A673 (cell line): ENCODE data around the gene SUPT6H. TPM values are rescaled to one million over a fixed set of nuclear protein-coding genes. Genes with fewer than 3 reads are reported as not detected.
A peak's percentile ranks its signal among the peaks of the same experiment; 100 is the strongest.
"Not testable (repeated sequence)": the region's sequence is repeated elsewhere in the genome, so short reads cannot be mapped to it uniquely, and the experiment has no call there.

Experiments used
- BruUV-seq: library from RNA; stranded (reverse); fragments of 400-500 nt; replicated peaks from 2 replicates; lab custom pipeline; 2021; lab: Mats Ljungman, UMichigan
- CTCF ChIA-PET: fragments of 300-600 bp; sonication (Branson Sonifier 250); formaldehyde crosslinking; loops from one replicate; lab custom pipeline; 2022; ENCODE audit warnings: antibody characterized with exemption; lab: Charles Lee
- POLR2A ChIA-PET: fragments of 300-600 bp; sonication (Branson Sonifier 250); formaldehyde crosslinking; loops from one replicate; lab custom pipeline; 2022; ENCODE audit warnings: antibody characterized with exemption; ENCODE audit not compliant: low non-redundant PET; lab: Charles Lee
- DNase-seq: peaks from one replicate; pipeline ENCODE4 v3.0.0-alpha.2; 2015; ENCODE audit warnings: low spot score
- H3K27ac ChIP-seq: fragments of 200-600 bp; sonication (generic); 2 replicates; pipeline ENCODE4 v1.5.1; 2016; ENCODE audit warnings: mixed run types, low read depth, mild to moderate bottlenecking, mixed read lengths, antibody characterized with exemption, low read length; ENCODE audit not compliant: poor library complexity, severe bottlenecking
- H3K27me3 ChIP-seq: fragments of 200-600 bp; sonication (generic); replicated peaks from 2 replicates; pipeline ENCODE4 v1.6.1; 2017; ENCODE audit warnings: mixed run types, low read depth, mild to moderate bottlenecking, mixed read lengths, antibody characterized with exemption, low read length; ENCODE audit not compliant: insufficient read depth, poor library complexity
- H3K36me3 ChIP-seq: fragments of 200-600 bp; sonication (generic); 2 replicates; pipeline ENCODE4 v1.6.1; 2016; ENCODE audit warnings: mixed run types, mild to moderate bottlenecking, mixed read lengths, antibody characterized with exemption, low read length; ENCODE audit not compliant: insufficient read depth, poor library complexity, severe bottlenecking
- H3K4me1 ChIP-seq: fragments of 200-600 bp; sonication (generic); 2 replicates; pipeline ENCODE4 v1.6.1; 2017; ENCODE audit warnings: mixed run types, mild to moderate bottlenecking, mixed read lengths, antibody characterized with exemption, low read length; ENCODE audit not compliant: insufficient read depth, poor library complexity, severe bottlenecking
- H3K4me3 ChIP-seq: fragments of 200-600 bp; sonication (generic); 2 replicates; pipeline ENCODE4 v1.5.1; 2016; ENCODE audit warnings: low read depth, mixed run types, mild to moderate bottlenecking, mixed read lengths, low read length; ENCODE audit not compliant: poor library complexity, severe bottlenecking
- H3K9me3 ChIP-seq: fragments of 200-600 bp; sonication (generic); 2 replicates; pipeline ENCODE4 v1.6.1; 2016; ENCODE audit warnings: mixed run types, low read depth, mild to moderate bottlenecking, mixed read lengths, antibody characterized with exemption, low read length; ENCODE audit not compliant: poor library complexity, severe bottlenecking
- CTCF ChIP-seq: fragments of 300-800, 200-600 bp; sonication (generic); conservative IDR thresholded peaks from 2 replicates; pipeline ENCODE4 v1.5.1; 2017; ENCODE audit warnings: low read depth, mild to moderate bottlenecking, antibody characterized with exemption, low read length, moderate library complexity, mixed read lengths
- EZH2 ChIP-seq: fragments of 200-600 bp; sonication (generic); IDR thresholded peaks from 2 replicates; pipeline ENCODE4 v1.6.1; 2017; ENCODE audit warnings: borderline replicate concordance, low read depth, mild to moderate bottlenecking, mixed read lengths, antibody characterized with exemption, low read length; ENCODE audit not compliant: poor library complexity, severe bottlenecking
- intact Hi-C: fragments of 100-400 bp; cut with micrococcal nuclease; formaldehyde crosslinking; loops from one replicate; pipeline ENCODE4 v1.10.0; 2022; ENCODE audit not compliant: unreplicated experiment
- total RNA-seq: library from RNA; stranded (reverse); gene quantifications from 2 replicates; pipeline ENCODE4 v1.2.3, GENCODE V29; 2021

SUPT6H gene
- total RNA-seq, 1 experiment from 2014 or later = 105 TPM

DNA sequence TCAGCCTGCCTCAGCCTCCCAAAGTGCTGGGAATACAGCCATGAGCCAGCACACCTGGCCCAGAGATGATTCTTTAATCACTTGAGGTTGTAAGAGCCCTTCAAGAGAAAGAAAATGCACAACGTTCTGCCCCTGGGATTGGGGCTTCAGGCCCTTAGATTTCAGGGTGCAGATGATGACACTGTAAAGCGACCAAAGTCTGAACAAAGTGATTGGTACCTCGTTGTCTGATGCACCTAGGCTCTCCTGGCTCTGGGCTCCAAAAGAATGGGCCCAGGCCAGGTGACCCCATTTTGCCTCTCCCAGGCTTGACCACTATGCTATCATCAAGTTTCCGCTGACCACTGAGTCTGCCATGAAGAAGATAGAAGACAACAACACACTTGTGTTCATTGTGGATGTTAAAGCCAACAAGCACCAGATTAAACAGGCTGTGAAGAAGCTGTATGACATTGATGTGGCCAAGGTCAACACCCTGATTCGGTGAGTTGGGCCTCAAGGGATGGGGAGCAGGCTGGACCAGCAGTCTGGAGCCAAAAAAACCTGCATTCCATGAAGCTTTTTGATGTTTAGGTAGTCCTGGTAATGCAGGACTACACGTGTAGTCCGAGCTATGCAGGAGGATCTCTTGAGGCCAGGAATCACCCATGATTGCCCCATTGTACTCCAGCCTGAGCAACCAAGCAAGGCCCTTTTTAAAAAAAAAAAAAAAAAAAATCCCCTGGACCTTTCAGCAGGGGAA lies 60.6 kb downstream of the SUPT6H start:
- peaks cover 50% of the 10 kb centered on the region for H3K36me3 ChIP-seq
- TF ChIP-seq EZH2 (no peak), CTCF (no peak)
- H3K9me3 ChIP-seq = no peaks in the 10 kb centered on the region
- no peaks in the 10 kb centered on the region for H3K27me3 ChIP-seq
- H3K27ac ChIP-seq = peak overlapping the region; percentile 49
- peak overlapping the region; percentile 72 for H3K4me3 ChIP-seq
- intact Hi-C loops = no loop called here
- peaks cover 55% of the 10 kb centered on the region for H3K4me1 ChIP-seq
- DNase-seq = no peak
- POLR2A ChIA-PET = no interaction called here
- CTCF ChIA-PET = no interaction called here
- BruUV-seq = no TSS peak

DNA sequence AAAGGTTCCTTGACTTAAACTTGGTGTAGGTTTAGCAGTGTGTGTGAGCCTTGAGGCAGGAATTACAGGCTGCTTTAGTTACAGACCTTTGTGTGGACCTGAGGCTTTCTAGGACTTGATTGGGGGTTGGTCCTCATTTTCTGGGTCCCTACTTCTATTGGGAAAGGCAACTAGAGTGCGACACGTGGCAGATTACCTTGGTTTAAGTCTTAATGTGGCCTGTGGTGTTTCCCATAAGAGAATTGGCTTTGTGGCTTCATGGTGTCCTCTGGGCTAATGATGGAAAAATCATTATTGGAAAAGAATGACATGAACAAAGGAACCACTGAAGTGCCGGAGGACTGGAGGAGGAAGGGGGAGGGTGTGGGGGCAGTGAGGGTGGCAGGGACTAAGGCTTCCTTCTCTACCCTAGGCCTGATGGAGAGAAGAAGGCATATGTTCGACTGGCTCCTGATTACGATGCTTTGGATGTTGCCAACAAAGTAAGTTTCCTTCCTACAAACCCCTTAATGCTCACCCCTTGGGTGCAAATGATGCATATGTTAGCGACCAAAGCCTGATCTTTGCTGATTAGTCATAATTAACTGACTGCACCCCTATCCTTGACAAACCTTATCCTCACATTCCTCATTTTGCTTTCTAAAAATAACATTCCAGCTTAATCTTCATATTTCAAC lies 61.3 kb downstream of the SUPT6H start:
- POLR2A ChIA-PET = interaction anchor here (0.7 kb wide), 1 partner anchor 334 kb away, joined by 5 read pairs; no protein-coding TSS in a partner anchor
- DNase-seq = no peak
- H3K36me3 ChIP-seq = peaks cover 50% of the 10 kb centered on the region
- H3K27me3 ChIP-seq = no peaks in the 10 kb centered on the region
- H3K4me1 ChIP-seq = peaks cover 58% of the 10 kb centered on the region
- CTCF ChIA-PET = no interaction called here
- TF ChIP-seq EZH2 (no peak), CTCF (no peak)
- BruUV-seq = no TSS peak
- intact Hi-C loops = no loop called here
- no peak overlapping the region for H3K4me3 ChIP-seq
- no peaks in the 10 kb centered on the region for H3K9me3 ChIP-seq
- H3K27ac ChIP-seq = peak overlapping the region; percentile 49

GRCh38 chr17:28723836-28724499 lies 62.0 kb downstream of the SUPT6H start:
- not testable (repeated sequence) for H3K27ac ChIP-seq

More at GRCh38 chr17:28723836-28724499, 62.0 kb downstream of the SUPT6H start:
- H3K4me3 ChIP-seq, H3K27me3 ChIP-seq, H3K9me3 ChIP-seq, DNase-seq, BruUV-seq, CTCF ChIA-PET: not testable (repeated sequence)
- Histone ChIP-seq H3K4me1 (peaks cover 51% of the 10 kb centered on the region), H3K36me3 (peaks cover 50% of the 10 kb centered on the region)
- POLR2A ChIA-PET = interaction anchor here (0.7 kb wide), 1 partner anchor 333 kb away, joined by 5 read pairs; no protein-coding TSS in a partner anchor
- intact Hi-C loops = loop anchor here (2.0 kb wide), 1 partner anchor 193 kb away; no protein-coding TSS in a partner anchor
